GM18909 (cell line): ENCODE results near the gene CCDC170.
"Not testable (repeated sequence)": the region's sequence is repeated elsewhere in the genome, so short reads cannot be mapped to it uniquely, and the experiment has no call there.

Experiments
- ATAC-seq: cut with Tn5 transposase; IDR thresholded peaks from one replicate; pipeline ENCODE4 v1.9.1; 2021; ENCODE audit warnings: mild to moderate bottlenecking; ENCODE audit not compliant: unreplicated experiment, poor library complexity

The CCDC170 gene

DNA sequence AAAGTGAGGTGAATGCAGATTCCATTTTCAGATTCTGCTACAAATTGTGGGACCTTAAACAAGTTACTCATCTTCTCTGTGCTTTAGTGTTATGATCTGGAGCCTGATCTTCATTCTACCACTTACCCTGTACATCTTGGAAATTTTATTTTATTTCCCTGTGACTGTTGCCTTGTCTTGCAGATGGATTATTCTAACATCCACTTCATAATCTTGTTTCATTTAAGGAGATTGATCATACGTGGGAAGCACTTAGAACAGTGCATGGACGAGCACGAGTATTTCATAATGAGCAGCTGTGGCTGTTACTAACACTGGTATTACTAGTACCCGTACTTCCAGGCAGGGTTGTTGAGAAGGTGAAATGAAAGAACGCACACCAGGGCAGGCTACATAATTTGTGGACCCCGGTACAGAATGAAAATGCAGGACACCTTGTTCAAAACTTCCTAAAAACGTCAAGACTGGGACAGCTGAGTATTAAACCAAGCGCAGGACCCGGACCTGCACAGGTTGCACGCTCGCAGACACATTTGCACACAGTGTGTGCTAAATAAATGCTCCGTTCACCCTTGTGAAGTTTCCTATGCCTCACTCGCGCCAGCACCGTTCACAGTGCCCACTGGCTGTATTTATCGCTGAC lies 535 bp upstream of the CCDC170 start:
- no peak for ATAC-seq

DNA sequence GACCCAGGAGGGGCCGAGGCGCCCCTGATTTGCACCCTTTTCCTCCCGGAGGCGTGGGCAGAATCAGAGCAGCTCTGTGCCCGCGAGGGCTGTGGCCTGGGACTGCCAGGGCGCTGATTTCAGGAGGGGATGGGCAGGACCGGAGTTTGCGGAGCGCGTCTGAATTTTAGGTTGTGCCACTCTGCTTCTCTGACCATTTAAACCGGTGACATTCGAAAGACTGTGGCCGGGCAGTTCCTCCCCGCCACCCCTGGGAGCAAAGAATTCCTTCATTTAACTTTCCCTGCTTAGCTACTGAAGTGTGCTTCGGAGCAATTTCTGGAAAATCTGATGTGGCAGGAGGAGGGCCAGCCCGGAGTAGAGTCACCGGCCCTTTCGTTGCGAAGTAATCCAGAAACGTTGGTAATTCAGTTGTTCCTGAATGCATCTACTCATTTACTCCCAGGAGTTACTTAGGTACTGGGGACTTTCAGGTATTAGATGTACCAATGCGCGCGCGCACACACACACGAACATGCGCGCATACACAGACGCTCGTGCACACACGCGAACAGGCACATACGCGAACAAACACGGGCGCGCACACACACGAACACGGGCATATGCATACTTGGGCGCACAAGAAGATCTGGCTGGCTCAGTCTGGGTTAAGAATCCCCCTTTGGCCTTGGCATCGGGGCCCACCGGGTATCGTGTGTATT lies 568 bp downstream of the CCDC170 start:
- ATAC-seq, result no peak

DNA sequence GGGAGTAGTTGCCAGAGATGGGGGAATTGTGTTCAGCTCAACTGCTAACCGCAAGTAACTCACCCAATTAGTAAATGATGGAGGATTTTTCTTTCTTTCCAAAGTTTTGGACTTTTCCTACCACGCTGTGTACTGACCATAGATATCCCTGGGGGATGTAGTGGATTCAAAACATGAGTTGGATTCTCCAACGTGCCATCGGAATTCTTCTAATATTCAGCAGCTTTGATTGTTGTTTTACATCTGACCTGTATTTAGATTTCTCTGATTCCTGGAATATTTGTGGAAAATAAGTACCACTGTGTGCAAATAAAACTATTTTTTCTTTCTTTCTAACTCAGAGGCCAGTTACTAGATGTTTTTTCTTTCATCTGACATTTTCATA lies 1.1 kb downstream of the CCDC170 start:
- no peak for ATAC-seq

DNA sequence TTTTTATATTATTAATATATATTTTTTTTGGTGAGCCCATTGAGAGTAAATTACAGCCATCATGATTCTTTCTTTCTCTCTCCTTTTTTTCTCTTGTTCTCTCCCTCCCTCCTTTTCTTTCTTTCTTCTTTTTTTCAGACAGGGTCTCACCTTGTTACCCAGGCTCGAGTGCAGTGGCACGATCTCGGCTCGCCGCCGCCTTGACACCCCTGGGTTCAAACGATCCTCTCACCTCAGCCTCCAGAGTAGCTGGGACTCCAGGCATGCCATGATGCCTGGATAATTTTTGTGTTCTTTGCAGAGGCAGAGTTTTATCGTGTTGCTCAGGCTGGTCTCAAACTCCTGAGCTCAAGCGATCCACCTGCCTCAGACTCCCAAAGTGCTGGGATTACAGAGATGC lies 1.6 kb downstream of the CCDC170 start:
- ATAC-seq, result no peak

DNA sequence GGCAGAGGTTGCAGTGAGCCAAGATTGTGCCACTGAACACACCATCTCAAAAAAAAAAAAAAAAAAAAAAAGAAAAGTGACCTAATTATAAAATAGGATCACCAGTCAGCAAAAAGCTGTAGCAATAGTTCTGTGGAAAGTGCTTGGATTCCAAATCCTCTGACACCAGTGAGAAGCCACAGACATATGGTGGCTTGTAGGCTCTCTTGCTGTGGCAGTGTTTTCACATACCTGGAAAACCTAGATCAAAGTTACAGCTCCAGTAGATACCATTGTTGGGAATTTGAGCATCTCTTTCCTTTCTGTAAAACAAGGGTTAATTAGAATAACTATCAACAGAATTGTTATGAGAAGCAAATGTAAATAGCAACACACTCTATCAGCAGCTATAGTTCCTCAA lies 4.1 kb downstream of the CCDC170 start:
- peak; percentile 30 for ATAC-seq

GRCh38 chr6:151498327-151498726 lies 4.5 kb downstream of the CCDC170 start:
- peak; percentile 80 for ATAC-seq

GRCh38 chr6:151499551-151499950 lies 5.7 kb downstream of the CCDC170 start:
- ATAC-seq, result no peak

GRCh38 chr6:151501511-151502136 lies 7.8 kb downstream of the CCDC170 start:
- no peak for ATAC-seq

DNA sequence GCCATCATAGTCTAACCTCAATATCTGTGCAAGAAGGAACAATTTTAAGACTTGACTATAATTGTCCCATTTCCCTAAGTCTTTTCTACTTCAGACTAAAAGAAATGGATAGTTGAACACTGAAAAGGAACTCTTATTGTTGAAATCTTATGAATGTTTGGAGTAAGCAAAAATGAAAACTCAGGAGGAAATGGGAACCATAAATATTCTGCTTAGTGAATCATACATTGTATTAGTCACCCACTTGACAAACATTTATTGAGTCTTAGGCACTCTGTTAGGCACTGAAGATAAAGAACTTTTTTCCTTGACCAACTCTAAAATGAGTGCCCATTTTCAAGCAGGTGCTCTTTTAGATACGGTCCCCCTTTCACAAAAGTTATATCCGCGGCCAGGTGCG lies 8.7 kb downstream of the CCDC170 start:
- no peak for ATAC-seq

GRCh38 chr6:151506761-151507160 lies 12.9 kb downstream of the CCDC170 start:
- no peak for ATAC-seq

DNA sequence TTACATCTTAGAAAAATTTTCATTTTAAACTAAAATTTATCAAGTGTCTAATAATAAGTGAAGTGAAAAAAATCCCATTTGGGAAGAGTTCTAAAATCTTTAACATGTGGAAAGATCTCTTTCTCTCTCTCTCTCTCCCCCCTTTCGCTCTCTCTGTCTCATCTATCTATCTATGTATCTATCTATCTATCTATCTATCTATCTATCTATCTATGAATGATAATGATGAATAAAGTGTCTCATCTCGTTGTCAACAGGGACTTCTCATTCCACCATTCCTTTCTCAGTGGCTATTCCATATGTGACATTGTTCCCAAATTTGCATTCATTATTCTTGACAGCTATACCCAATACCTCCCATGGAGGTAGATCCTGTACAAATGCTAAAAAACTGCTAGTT lies 15.2 kb downstream of the CCDC170 start:
- ATAC-seq, result no peak

GRCh38 chr6:151512481-151512880 lies 18.7 kb downstream of the CCDC170 start:
- no peak for ATAC-seq

GRCh38 chr6:151514000-151514730 lies 20.3 kb downstream of the CCDC170 start:
- ATAC-seq, result no peak

DNA sequence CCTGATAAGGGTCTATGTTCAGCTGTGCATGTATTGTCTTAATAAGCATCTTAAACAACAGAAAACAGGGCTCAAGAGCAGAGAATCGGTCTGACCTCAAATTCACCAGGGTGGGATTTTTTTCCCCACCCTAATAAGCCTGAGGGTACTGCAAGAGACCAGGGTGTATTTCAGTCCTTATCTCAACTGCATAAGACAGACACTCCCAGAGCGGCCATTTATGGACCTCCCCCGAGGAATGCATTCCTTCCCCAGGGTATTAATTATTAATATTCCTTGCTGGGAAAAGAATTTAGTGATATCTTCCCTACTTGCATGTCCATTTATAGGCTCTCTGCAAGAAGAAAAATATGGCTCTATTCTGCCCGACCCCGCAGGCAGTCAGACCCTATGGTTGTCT lies 25.2 kb downstream of the CCDC170 start:
- not testable (repeated sequence) for ATAC-seq

- no peak for ATAC-seq
These were observed 29.2 kb downstream of the CCDC170 start for GRCh38 chr6:151523034-151523433.

GRCh38 chr6:151524059-151524458 lies 30.2 kb downstream of the CCDC170 start:
- ATAC-seq, result no peak

DNA sequence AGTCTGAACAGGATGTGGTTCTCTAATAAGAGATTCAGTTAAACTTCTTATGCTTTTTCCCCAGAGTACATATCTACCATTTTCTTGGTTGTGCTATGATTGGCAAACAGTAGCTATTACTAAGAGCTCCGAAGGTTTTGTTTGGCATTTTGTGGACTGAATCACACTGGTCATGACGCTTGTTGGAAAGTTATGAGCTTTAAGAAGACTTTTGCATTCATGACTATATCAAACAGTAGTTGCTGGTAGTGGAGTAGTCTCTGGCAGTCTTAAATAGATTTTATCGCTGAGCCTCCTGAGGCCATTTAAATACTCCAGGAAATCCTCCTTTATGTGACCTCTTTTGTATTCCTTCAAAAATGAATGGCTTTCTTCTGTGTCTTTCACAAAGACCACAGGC lies 40.8 kb downstream of the CCDC170 start:
- no peak for ATAC-seq

DNA sequence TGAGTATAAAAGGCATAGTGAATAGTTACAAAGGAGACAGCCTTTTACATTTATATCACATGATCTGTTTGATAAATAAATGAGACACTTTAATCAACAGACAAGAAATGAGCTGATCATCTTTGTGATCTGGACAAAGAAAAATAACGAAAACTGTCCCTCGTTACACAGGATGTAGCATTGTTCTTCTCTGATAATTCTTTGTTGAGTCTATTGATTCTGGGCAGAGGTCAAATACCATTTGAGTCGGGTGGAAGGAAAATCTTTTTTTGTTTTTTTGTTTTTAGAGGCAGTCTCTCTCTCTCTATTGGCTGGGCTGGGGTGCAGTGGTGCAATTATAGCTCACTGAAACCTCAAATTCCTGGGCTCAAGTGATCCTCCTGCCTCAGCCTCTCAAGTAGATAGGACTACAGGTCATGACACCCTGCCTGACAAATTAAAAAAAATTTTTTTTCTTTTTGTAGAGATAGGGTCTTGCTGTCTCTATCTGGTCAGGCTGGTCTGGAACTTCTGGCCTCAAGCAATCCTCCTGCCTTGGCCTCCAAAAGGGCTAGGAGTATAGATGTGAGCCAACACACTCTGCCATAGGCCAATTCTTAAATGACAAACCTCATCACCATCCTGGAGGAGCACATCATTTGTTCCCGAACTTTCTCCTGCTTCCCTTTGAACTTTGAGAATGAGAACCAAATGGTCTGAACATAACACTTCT lies 41.8 kb downstream of the CCDC170 start:
- no peak for ATAC-seq

- ATAC-seq, result no peak
These were observed 42.3 kb downstream of the CCDC170 start for GRCh38 chr6:151536188-151536479.

GRCh38 chr6:151537556-151537955 lies 43.7 kb downstream of the CCDC170 start:
- no peak for ATAC-seq
